Activated T-cell treated with anti-CD3 and anti-CD28 coated beads for 48 hours (primary cell): Measurements from ENCODE around the gene MED15.
A peak's percentile ranks its signal among the peaks of the same experiment; 100 is the strongest.

Experiments used
- DNase-seq: peaks from one replicate; pipeline ENCODE4 v3.0.0-alpha.2; 2020; ENCODE audit warnings: low read depth

The MED15 gene

GRCh38 chr22:20571078-20571503, 63.7 kb downstream of the MED15 start:
- no peak for DNase-seq

- peak; percentile 55 for DNase-seq
Observed at GRCh38 chr22:20571531-20572007, 64.2 kb downstream of the MED15 start.

GRCh38 chr22:20572132-20572802, 64.9 kb downstream of the MED15 start:
- no peak for DNase-seq

GRCh38 chr22:20573176-20573832, 65.9 kb downstream of the MED15 start:
- no peak for DNase-seq

GRCh38 chr22:20573833-20574615, 66.6 kb downstream of the MED15 start:
- no peak for DNase-seq

- no peak for DNase-seq
Observed at GRCh38 chr22:20574920-20575353, 67.5 kb downstream of the MED15 start.

GRCh38 chr22:20575724-20576444, 68.5 kb downstream of the MED15 start:
- DNase-seq, result no peak

- DNase-seq, result no peak
Observed at GRCh38 chr22:20576445-20576816, 69.0 kb downstream of the MED15 start.

GRCh38 chr22:20577045-20577444, 69.6 kb downstream of the MED15 start:
- DNase-seq, result no peak

GRCh38 chr22:20577549-20577975, 70.2 kb downstream of the MED15 start:
- no peak for DNase-seq

- DNase-seq, result no peak
Observed at GRCh38 chr22:20578192-20578591, 70.8 kb downstream of the MED15 start.

GRCh38 chr22:20578707-20579106, 71.3 kb downstream of the MED15 start:
- DNase-seq, result no peak

- no peak for DNase-seq
Observed at GRCh38 chr22:20579273-20580120, 72.1 kb downstream of the MED15 start.

GRCh38 chr22:20580179-20580578, 72.8 kb downstream of the MED15 start:
- no peak for DNase-seq

GRCh38 chr22:20580611-20581502, 73.4 kb downstream of the MED15 start:
- no peak for DNase-seq

- no peak for DNase-seq
Observed at GRCh38 chr22:20581503-20582170, 74.2 kb downstream of the MED15 start.

- no peak for DNase-seq
Observed at GRCh38 chr22:20582171-20582511, 74.7 kb downstream of the MED15 start.

- no peak for DNase-seq
Observed at GRCh38 chr22:20582520-20583361, 75.3 kb downstream of the MED15 start.

GRCh38 chr22:20583471-20583922, 76.1 kb downstream of the MED15 start:
- no peak for DNase-seq
